GM18519 (cell line): Measurements from ENCODE around the gene TMEM151B.

ENCODE experiments used
- ATAC-seq: cut with Tn5 transposase; IDR thresholded peaks from one replicate; pipeline ENCODE4 v1.9.1; 2021; ENCODE audit warnings: mild to moderate bottlenecking, moderate library complexity; ENCODE audit not compliant: unreplicated experiment, low FRiP score

Gene TMEM151B

DNA sequence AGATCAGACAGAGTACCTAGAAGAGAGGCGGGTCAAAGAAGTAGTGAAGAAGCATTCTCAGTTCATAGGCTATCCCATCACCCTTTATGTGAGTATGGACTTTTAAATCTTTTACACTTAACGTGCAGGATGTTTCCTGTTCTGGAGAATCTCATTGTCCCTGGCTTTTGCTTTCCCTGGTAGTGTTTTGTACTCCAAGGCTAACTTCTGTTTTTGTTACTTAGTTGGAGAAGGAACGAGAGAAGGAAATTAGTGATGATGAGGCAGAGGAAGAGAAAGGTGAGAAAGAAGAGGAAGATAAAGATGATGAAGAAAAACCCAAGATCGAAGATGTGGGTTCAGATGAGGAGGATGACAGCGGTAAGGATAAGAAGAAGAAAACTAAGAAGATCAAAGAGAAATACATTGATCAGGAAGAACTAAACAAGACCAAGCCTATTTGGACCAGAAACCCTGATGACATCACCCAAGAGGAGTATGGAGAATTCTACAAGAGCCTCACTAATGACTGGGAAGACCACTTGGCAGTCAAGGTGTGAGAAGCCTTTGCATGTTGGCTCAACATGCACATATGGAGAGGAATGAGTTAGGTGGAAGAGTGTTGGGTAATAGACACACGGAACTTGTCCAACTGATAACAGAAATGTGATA lies 20.1 kb upstream of the TMEM151B start:
- no peak for ATAC-seq

DNA sequence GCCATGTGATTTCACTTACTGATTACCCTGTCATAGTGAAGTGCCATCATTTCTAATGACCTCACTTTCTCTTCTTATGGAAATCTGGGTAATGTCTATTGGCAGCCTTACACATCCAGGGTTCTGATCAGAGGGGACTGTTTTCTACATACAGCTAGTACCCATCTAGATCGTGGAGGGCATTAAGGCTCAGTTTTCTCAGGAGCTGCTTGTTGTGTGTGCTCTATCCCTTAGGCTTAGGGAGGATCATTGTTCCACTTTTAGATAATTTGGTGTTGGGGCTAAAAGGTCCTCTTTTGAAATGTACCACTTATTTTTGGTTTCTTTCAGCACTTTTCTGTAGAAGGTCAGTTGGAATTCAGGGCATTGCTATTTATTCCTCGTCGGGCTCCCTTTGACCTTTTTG lies 19.5 kb upstream of the TMEM151B start:
- no peak for ATAC-seq

DNA sequence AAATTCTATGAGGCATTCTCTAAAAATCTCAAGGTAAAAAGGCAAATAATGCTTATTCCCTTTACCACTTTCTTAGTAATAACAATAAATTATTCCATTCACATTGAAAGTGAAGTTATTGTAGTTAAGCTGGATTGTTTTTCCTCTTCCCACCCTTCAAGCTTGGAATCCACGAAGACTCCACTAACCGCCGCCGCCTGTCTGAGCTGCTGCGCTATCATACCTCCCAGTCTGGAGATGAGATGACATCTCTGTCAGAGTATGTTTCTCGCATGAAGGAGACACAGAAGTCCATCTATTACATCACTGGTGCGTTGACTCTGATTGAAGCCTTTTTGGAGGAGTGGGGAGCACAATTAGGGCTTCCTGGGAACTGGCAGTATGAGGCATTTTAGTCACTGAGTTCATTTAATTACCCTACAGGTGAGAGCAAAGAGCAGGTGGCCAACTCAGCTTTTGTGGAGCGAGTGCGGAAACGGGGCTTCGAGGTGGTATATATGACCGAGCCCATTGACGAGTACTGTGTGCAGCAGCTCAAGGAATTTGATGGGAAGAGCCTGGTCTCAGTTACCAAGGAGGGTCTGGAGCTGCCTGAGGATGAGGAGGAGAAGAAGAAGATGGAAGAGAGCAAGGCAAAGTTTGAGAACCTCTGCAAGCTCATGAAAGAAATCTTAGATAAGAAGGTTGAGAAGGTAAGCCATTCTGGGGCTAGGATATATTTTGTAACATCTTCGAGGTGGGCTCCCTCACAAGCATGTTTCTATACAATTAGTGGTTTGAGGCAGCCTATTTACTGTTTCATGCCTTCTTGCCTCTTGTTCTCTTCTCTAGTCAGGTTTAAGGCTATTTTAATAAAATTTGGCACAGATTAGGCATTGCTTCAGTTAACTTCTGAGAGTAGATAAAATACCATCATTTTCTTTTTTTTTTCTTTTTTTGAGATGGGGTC lies 18.4 kb upstream of the TMEM151B start:
- no peak for ATAC-seq

DNA sequence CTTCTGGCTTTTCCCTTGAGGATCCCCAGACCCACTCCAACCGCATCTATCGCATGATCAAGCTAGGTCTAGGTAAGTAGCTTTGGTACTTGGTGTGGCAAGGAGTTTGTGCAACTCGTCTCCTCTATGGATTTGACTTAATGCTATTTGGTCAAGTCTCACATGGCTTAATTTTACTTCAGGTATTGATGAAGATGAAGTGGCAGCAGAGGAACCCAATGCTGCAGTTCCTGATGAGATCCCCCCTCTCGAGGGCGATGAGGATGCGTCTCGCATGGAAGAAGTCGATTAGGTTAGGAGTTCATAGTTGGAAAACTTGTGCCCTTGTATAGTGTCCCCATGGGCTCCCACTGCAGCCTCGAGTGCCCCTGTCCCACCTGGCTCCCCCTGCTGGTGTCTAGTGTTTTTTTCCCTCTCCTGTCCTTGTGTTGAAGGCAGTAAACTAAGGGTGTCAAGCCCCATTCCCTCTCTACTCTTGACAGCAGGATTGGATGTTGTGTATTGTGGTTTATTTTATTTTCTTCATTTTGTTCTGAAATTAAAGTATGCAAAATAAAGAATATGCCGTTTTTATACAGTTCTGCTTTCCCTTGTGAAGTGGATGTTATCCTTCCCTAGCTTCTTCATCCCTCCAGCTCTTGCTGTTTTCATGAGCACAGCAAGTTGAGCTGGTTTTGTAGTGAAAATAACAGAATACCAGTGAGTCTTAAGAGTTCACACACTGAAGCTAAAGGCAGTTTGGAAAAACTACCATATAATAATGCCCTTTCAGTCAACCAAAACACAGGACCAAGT lies 16.7 kb upstream of the TMEM151B start:
- no peak for ATAC-seq

DNA sequence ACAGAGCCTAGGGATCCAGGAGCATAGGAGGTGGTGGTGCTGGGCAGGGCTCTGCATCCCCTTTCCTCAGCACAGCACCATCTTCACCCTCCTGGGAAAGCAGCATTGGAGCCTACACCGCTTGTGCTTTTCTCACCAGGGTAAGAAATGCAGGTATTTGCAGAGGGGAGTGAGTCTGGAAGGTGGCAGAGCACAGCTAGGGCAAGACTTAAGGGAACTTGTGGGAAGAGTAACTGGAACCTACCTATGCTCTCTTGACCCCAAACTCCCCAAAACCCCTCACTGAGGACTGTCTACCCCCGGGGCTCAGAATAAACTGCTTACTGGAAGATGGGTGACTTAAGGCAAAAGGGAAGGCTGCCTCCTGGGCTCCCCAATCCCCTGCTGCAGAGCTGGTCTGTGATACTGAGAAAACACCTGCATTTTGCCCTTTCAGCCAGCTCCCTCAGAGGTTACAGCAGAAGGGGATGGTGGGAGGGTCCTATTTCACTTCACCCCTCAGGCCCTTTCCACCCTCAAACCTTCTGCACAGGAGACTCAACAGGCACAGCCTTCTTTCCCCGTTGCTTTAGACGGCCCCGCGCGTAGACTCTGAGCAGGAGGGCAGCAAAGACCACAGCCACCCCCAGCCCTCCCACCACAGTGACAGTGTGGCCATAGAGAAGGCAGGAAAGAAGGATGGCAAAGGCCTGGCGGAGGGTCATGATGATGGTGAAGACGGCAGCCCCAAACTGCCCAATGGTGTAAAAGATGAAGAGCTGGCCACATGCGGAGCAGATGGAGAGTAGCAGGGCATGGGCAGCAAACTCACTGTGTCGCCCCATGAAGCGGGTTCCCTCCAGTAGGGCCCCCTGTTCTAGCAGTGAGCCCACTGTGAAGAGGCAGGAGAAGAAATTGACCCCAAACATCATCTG lies 15.8 kb upstream of the TMEM151B start:
- ATAC-seq = no peak

DNA sequence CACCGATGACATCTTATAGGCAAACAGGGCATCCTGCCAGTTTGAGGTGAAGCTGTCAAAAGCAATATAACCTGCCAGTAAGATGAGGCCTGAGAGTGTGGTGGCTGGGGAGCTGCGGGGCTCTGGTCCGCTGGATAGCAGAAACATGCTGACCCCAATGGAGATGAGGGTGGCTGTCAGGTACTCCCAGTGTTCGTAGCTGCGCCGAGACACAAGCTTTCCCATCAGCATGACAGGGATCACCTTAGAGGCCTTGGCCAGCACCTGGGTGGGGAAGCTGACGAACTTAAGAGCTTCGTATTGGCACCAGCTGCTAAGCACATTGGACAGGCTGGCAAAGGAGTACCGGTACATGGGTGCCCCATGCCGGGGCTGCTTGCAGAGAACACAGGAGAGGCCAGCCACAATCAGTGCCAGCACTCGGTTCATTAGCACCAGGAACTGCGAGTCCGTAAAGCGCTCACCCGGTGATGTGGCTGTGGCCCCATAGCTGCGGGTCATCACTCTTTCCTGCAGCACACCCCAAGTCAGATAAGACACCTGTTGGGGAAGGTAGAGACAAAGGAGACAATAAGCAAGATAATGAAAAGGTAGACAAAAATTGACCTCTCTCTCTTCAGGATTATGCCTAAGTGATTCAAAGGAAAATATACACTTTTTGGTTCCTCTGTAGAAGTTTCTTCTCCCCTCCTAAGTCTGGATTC lies 15.0 kb upstream of the TMEM151B start:
- no peak for ATAC-seq

DNA sequence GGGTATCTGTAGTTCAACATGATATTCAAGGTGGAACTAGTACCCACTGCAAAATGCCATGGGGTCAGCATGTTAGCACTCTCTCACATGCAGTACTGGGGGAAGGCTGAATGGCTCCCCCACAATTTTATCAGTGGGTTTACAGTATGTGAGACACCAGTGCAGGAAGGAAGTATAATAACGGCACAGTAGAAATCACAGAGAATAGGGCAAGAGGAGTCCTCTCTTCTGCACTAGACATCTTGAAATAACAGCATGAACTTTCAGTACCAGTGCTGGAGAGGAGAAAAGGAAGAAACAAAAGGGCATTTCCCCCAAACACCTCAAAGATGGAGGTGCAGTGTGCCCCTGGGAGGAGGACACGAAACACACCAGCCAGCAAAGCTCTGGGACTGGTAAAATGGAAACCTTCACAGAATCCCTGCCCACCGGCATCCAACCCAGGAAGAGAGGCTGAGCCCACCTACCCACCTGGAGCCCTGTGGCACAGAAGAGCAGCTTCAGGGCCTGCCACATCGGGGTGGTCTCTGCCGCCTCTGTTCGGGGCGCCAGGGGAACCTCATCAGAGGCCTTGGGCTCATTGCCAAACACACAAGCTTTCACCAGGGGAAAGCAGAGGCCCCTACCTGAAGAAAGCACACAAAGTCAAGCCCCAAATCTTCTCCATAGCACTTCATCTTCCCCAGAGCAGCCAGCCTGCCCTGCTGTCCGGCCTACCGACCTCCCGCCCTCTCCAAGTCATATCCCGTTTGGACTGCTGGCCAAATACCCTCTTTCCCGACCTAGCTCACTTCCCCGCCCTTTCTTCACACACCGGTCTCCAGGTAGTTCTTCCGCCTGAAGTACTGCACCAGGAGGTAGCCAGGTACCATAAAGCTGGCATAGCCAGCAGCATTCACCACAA lies 14.1 kb upstream of the TMEM151B start:
- ATAC-seq = no peak

DNA sequence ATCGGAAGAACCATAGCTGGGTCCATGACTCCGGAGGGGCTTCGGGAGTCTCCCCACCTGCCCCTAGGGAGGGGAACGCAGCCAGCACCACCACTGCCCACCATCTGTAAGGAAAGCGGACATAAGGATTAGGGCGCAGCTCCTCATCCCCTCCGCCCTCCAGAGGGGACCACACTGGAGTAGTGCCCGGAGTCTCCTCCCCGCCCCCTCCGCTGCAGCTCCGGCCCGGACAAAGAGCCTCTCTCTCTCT lies 13.6 kb upstream of the TMEM151B start:
- ATAC-seq = no peak

DNA sequence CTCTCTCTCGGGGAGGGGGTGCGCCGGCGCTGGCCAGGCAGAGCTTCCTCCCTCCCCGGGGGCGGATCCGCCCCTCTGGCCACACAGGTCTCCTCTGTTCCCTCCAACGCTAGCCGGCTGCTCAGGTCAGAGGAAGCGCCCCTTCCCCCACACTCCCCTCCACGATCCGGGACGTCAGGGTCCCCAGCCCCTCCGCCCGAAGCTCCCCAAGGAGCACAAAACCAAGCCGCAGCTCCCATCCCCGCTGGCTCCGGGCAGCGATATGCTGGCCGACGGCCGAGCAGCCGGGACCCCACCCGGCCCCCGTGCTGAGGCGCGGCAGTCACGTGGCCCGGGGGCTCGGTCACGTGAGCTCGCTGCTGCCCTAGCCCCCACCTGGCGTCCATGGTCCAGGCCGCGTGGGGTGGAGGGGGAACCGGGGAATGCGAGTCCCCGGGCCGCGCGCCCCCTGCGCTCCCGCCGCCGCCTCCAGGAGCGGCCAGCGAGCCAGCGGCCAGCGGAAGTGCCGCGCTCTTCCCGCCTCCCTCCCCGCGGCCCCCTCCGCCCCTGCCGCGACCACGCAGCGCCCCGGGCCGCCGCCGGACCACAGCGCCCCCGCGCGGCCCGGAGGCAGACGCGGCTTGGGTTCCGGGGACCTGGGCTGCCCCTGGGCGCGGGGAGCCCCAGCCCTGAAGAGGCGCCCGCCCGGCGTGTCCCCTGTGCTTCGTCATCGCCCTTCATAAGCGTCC lies 13.1 kb upstream of the TMEM151B start, which contains the start of gene SLC35B2:
TSS of gene SLC35B2 (minus strand) at position 504 of the 728 bp plus-strand sequence. CDS start at position 386, 118 bp downstream.
- peak; percentile 30 for ATAC-seq

DNA sequence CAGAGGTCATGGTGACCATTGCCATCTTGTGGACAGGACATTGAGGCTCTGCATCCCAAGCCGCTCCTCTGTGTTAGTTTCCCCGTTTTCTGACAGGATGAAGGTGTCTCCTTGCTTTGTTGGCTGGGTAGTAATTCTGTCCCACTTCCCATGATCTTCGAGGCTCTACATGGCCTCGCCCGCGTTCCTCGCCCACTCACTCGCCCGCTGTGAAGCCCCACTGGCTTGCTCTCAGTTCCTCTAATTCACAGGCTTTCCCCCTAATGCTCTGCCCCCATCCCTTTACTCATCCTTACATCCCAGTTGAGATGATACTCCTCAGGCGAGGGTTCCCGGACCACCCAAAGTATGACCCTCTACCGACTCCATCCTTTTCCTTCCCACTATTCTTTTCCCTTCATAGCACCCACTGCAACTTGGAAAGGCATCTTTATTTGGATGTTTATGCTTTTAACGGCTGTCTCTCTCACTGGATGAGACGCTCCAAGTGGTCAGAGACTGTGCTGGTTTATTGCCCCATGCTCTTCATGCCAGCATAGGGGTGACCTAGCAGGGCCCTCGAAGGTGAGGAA lies 12.4 kb upstream of the TMEM151B start:
- ATAC-seq = peak; percentile 9

DNA sequence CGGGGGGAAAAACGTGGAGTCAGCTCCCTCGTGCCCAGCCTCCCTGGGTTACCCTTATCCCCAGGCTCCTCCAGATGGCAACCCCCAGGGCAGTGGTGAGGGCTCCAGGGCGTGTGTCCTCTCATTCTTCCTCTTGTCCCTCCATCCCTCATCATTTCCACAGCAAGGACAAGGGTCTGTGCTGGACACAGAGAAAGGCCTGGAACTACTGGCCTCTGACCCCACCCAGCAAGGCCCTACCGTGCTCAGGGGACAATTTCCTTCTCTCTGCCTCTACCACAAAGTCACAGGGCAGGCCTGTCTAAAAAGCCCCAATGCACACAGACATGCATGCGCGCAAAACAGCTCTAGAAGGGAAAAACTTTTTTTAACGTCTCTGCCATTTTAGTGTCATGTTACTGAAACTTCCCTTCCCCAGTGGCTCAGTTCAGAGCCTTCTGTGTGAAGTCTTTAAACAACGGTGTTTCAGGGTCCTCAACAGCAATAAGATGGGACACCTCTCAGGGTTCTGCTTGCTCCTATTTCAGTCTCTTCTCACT lies 11.9 kb upstream of the TMEM151B start:
- ATAC-seq = no peak

DNA sequence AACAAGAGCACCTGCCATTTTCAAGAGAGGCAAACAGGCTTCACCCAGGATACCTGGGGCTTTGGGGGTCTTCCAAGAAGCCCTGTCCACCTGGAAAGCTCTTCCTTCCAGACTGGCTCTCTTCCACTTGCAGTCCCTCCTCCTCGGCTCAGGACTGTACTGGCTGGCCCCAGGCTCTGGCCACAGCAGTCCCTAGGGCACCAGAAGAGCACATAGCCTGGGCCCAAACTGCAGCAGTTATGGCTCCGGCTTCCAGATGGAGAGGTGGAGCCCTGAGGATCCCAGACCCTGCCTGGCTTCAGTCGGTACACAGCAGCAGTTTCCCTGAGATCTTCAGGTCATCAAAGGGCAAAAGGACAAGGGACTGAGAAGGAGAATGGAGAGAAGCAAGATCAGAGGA lies 11.3 kb upstream of the TMEM151B start:
- no peak for ATAC-seq

DNA sequence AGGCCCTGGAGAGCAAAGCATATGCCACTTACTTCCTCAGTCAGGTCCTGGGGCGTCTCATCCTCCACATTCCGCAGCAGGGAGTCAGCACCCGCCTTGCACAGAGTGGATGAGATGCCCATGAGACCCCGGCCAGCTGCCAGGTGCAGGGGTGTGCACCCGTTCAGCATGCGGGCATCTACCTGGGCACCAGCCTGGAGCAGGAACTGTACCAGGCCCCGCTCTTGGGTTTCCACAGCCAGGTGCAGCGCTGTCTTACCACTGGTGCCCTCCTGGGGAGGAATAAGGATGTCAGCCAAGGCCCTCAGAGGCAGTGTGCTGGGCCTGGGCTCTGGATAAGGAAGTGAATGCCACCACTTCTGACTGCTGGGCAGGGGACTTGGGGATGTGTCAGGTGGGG lies 10.2 kb upstream of the TMEM151B start:
- ATAC-seq = no peak

DNA sequence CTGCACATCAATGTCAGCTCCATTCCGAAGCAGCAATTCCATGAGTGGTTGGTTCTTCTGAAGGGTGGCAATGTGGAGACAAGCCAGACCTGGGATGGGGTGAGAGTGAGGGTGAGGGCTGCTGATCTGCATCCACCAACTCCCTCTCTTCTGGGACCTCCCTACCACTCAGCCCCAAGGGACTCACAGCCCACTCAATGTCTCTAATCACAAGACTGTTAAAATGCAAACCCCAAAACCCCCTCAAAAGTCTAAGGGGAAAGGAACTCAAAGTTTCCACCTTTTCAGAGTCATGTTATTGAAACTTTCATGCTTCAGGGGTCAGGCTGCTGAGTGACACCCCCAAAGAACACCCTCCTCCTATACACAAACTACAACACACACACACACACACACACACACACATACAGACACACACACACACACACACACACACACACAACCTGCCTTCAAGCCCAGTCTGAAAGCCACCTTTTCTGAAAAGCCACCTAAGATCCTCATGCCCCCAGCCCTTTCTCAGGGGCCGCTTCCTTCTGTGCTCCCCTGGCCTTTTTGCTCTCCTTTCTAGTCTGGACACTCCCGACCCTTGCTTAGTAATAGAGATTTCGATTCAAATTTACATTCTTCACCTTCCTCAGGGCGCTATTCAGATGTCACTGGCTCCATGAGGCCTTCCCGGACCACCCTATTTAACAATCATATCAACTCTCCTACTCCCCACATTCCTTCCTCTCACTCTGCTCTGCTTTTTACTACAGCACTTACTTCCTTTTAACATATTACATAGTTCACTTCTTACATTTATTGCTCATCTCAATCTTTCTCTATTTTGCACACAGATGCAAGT lies 9.6 kb upstream of the TMEM151B start:
- ATAC-seq = no peak

DNA sequence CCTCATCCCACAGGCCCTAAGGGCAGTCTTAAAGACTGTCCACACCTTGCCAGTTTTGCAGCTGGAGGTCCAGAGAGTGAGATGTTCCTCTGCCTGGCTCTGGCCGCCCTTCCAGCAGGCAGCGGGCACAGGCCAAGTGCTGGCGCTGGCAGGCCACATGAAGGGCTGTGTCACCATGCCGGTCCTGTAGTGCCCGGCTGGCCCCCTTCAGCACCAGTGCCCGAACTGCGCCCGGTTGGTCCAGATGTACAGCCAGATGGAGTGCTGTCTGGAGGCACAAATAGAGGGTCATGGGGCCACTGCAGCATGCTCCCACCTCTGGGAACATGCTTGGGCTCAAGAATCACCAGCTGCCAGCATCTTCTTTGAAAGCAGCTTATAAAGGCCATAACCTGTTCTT lies 8.7 kb upstream of the TMEM151B start:
- no peak for ATAC-seq
